HepG2 (cell line): Measurements from ENCODE around the gene AHCY. TPM values are rescaled to one million over a fixed set of nuclear protein-coding genes. Genes with fewer than 3 reads are reported as not detected.

Experiments
- CEBPB ChIP-seq: IDR thresholded peaks from 2 replicates; pipeline ENCODE4 v1.6.1; 2011; ENCODE audit warnings: low read depth, low read length, improper control_type of control experiment, borderline replicate concordance
- DMAP1 ChIP-seq: IDR thresholded peaks from 2 replicates; pipeline ENCODE4 v1.6.1; 2016
- FOXO1 ChIP-seq: sonication (generic); formaldehyde crosslinking; IDR thresholded peaks from 2 replicates; pipeline ENCODE4 v1.4.0; 2020; ENCODE audit warnings: missing genetic modification reagents
- LCORL ChIP-seq, 2 experiments: fragments of 450-650 bp in 1 of 2; sonication (generic) in 1 of 2; formaldehyde crosslinking in 1 of 2; IDR thresholded peaks; 2 replicates each; pipeline versions ENCODE4 v1.5.0 to v1.6.1; 2017 to 2020; ENCODE audit warnings: antibody characterized with exemption in 1 of 2, missing genetic modification reagents in 1 of 2
- MYC ChIP-seq: sonication (generic); formaldehyde crosslinking; IDR thresholded peaks from 2 replicates; pipeline ENCODE4 v1.9.0; 2021; ENCODE audit warnings: missing genetic modification reagents, borderline replicate concordance
- PAXIP1 ChIP-seq: sonication (generic); formaldehyde crosslinking; conservative IDR thresholded peaks from 2 replicates; pipeline ENCODE4 v1.4.0; 2020; ENCODE audit warnings: mild to moderate bottlenecking, missing genetic modification reagents, moderate library complexity
- PHF8 ChIP-seq: sonication (generic); formaldehyde crosslinking; IDR thresholded peaks from 2 replicates; pipeline ENCODE4 v1.5.0; 2020; ENCODE audit warnings: missing genetic modification reagents
- POGK ChIP-seq: sonication (generic); formaldehyde crosslinking; conservative IDR thresholded peaks from 2 replicates; pipeline ENCODE4 v1.8.0; 2022; ENCODE audit warnings: mild to moderate bottlenecking, moderate library complexity, missing genetic modification reagents
- RCOR2 ChIP-seq: IDR thresholded peaks from 2 replicates; pipeline ENCODE4 v1.6.1; 2016; ENCODE audit warnings: missing biosample characterization, missing genetic modification reagents
- ZBTB1 ChIP-seq: sonication (generic); formaldehyde crosslinking; IDR thresholded peaks from 2 replicates; pipeline ENCODE4 v1.4.0; 2020; ENCODE audit warnings: missing genetic modification reagents, borderline replicate concordance
- ZFY ChIP-seq: sonication (generic); formaldehyde crosslinking; IDR thresholded peaks from 2 replicates; pipeline ENCODE4 v1.4.0; 2020; ENCODE audit warnings: missing genetic modification reagents
- ZMYM4 ChIP-seq: sonication (generic); formaldehyde crosslinking; IDR thresholded peaks from 2 replicates; pipeline ENCODE4 v1.8.1; 2023; ENCODE audit warnings: mild to moderate bottlenecking, missing genetic modification reagents
- ZNF605 ChIP-seq: sonication (generic); formaldehyde crosslinking; IDR thresholded peaks from 2 replicates; pipeline ENCODE4 v1.8.0; 2022; ENCODE audit warnings: mild to moderate bottlenecking, missing genetic modification reagents
- ZNF747 ChIP-seq: sonication (generic); formaldehyde crosslinking; IDR thresholded peaks from 2 replicates; pipeline ENCODE4 v1.8.1; 2023; ENCODE audit warnings: missing genetic modification reagents, mild to moderate bottlenecking, borderline replicate concordance
- ZNF775 ChIP-seq: sonication (generic); formaldehyde crosslinking; IDR thresholded peaks from 2 replicates; pipeline ENCODE4 v1.4.0; 2020; ENCODE audit warnings: missing genetic modification reagents, mild to moderate bottlenecking, moderate library complexity, borderline replicate concordance
- ZNF883 ChIP-seq: sonication (generic); formaldehyde crosslinking; IDR thresholded peaks from 2 replicates; pipeline ENCODE4 v1.5.1; 2020; ENCODE audit warnings: mild to moderate bottlenecking, missing genetic modification reagents; ENCODE audit errors: not compliant biosample characterization
- polyA plus RNA-seq, 8 experiments: library from polyadenylated mRNA; depleted of rRNA in 3 of 8; stranded (reverse) in 7 of 8; unstranded in 1 of 8; fragments of >200 nt; fragmentation: Illumina TruSeq in 4 of 8; extraction: Trizol in 4 of 8; gene quantifications; 2 replicates each; pipeline versions ENCODE4 v1.2.1 to v1.2.3, GENCODE V29; 2011 to 2016; ENCODE audit warnings: low read depth in 4 of 8, missing spikeins in 1 of 8, mixed read lengths in 1 of 8; ENCODE audit not compliant: insufficient read depth in 1 of 8
- total RNA-seq, 5 experiments: library from RNA; depleted of rRNA; stranded (reverse); fragments of >200 nt; fragmentation: Illumina TruSeq; extraction: Trizol; gene quantifications; 2 replicates each; pipeline ENCODE4 v1.2.3, GENCODE V29; 2016; ENCODE audit warnings: low read depth in 1 of 5
- TF ChIP-seq, protein P1 (sequence below): sonication (generic); formaldehyde crosslinking; IDR thresholded peaks from 2 replicates; pipeline ENCODE4 v1.8.0; 2022; ENCODE audit warnings: mild to moderate bottlenecking, missing genetic modification reagents, borderline replicate concordance
- TF ChIP-seq, protein P2 (sequence below): sonication (generic); formaldehyde crosslinking; IDR thresholded peaks from 2 replicates; pipeline ENCODE4 v1.8.0; 2023; ENCODE audit warnings: mild to moderate bottlenecking, missing genetic modification reagents
- TF ChIP-seq, protein P3 (sequence below): sonication (generic); formaldehyde crosslinking; IDR thresholded peaks from 2 replicates; pipeline ENCODE4 v1.8.0; 2022; ENCODE audit warnings: mild to moderate bottlenecking, missing genetic modification reagents, moderate library complexity

The AHCY gene
- total and polyA plus RNA-seq, 2 of the 13 experiments (the other 11 are each of a cell fraction or from before 2014, with no cell fraction given) = 407 to 419 TPM

- no peak for TF ChIP-seq ZNF605 (CRISPR knock-in tag)
- TF ChIP-seq PAXIP1 (CRISPR knock-in tag) = peak; percentile 71
- peak; percentile 91 for TF ChIP-seq RCOR2 (CRISPR knock-in tag)
- TF ChIP-seq ZNF747 (CRISPR knock-in tag) = no peak
- no peak for TF ChIP-seq ZMYM4 (CRISPR knock-in tag)
- TF ChIP-seq, protein P1, sequence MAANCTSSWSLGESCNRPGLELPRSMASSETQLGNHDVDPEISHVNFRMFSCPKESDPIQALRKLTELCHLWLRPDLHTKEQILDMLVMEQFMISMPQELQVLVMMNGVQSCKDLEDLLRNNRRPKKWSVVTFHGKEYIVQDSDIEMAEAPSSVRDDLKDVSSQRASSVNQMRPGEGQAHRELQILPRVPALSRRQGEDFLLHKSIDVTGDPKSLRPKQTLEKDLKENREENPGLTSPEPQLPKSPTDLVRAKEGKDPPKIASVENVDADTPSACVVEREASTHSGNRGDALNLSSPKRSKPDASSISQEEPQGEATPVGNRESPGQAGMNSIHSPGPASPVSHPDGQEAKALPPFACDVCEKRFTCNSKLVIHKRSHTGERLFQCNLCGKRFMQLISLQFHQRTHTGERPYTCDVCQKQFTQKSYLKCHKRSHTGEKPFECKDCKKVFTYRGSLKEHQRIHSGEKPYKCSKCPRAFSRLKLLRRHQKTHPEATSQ (CRISPR knock-in tag) = no peak
- TF ChIP-seq MYC (CRISPR knock-in tag) = no peak
- no peak; the same call in none of the 2 replicates for TF ChIP-seq FOXO1 (CRISPR knock-in tag)
- no peak for TF ChIP-seq ZNF775
- no peak for TF ChIP-seq PHF8 (CRISPR knock-in tag)
- no peak for TF ChIP-seq ZNF883
- TF ChIP-seq DMAP1 = no peak; the same call in 1 of the 2 replicates
- no peak for TF ChIP-seq CEBPB
- TF ChIP-seq ZBTB1 (CRISPR knock-in tag) = no peak
- no peak for TF ChIP-seq POGK
- peak; percentile 11; the same call in 1 of the 2 replicates for TF ChIP-seq ZFY (CRISPR knock-in tag)
- TF ChIP-seq LCORL (IDR thresholded peaks at IDR 0.05) = no peak
- 0 out of 2 replicates have a peak, but pooled peaks have one; percentile 15 for TF ChIP-seq LCORL (CRISPR knock-in tag; IDR thresholded peaks at IDR 0.05)
- TF ChIP-seq, protein P2, sequence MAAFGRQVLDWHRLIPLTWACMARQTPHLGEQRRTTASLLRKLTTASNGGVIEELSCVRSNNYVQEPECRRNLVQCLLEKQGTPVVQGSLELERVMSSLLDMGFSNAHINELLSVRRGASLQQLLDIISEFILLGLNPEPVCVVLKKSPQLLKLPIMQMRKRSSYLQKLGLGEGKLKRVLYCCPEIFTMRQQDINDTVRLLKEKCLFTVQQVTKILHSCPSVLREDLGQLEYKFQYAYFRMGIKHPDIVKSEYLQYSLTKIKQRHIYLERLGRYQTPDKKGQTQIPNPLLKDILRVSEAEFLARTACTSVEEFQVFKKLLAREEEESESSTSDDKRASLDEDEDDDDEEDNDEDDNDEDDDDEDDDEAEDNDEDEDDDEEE = no peak
- TF ChIP-seq, protein P3, sequence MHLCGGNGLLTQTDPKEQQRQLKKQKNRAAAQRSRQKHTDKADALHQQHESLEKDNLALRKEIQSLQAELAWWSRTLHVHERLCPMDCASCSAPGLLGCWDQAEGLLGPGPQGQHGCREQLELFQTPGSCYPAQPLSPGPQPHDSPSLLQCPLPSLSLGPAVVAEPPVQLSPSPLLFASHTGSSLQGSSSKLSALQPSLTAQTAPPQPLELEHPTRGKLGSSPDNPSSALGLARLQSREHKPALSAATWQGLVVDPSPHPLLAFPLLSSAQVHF (CRISPR knock-in tag) = no peak
These were observed 31.7 kb upstream of the AHCY start (continued) for GRCh38 chr20:34334654-34335407.
